ENCODE measurements around the gene PSMD11. TPM values are rescaled to one million over a fixed set of nuclear protein-coding genes. Genes with fewer than 3 reads are reported as not detected.
"Not testable (repeated sequence)": the region's sequence is repeated elsewhere in the genome, so short reads cannot be mapped to it uniquely, and the experiment has no call there.

Gene PSMD11
- total RNA-seq, result 100 to 1,000 TPM; 109 to 135 TPM

DNA sequence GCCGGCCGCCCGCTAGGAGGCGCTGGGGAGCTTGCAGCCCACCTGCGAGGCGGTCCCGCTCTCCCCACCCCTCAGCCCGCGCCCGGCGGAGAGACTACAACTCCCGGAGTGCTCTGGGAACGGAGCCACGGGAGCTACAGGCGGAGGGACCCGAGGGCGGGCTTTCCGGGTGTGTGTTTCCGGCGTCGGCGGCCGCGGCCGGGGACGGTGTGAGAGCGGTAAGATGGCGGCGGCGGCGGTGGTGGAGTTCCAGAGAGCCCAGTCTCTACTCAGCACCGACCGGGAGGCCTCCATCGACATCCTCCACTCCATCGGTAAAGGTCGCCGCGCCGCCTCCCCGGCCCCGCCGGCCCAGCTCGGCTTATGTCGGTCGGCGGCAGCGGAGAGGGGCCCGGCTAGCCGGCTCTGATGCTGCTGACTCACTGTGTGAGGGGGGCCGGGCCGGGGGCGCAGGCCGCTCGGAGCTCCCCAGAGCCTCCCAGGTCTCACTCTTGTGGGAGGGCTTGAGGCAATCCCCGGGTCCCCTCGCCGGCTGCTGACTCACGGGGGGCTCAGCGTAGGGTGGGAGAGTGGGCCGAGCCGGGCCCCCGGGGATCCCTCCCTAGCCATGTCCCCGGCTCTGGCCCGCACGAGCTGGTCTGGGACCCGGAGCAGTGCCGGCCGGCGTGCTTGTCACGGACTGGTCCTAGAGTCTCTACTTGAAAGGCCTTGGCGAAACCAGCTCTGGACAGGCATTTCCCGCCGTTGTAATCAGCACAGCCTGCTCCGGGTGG is at the start of gene PSMD11:
Gene PSMD11, plus strand, starts transcription at position 210 of the 773 bp plus-strand sequence. Its CDS starts 14 bp downstream, at position 224.
- H3K4me3 Mint-ChIP-seq, result peak within 1 kb of the TSS; percentile 82
- H3K9me3 Mint-ChIP-seq (ENCODE audit: low read depth), result no peaks in the 10 kb centered on the region
- peaks cover 32% of the 10 kb centered on the region for H3K4me1 Mint-ChIP-seq
- DNase-seq (peak; percentile 100), ATAC-seq (peak; percentile 96)
- ChIA-PET POLR2A (interaction anchor here (0.5 to 1.7 kb wide), 8 partner anchors 42 to 468 kb away, joined by 3 to 13 read pairs (median 4); partner anchors contain the start of gene CDK5R1), CTCF (interaction anchor here (0.6 to 8.5 kb wide), 30 partner anchors 10 to 934 kb away, joined by 3 to 102 read pairs (median 4); partner anchors contain the start of genes CDK5R1 and UTP6)
- peak within 1 kb of the TSS; percentile 95 for H3K27ac Mint-ChIP-seq
- intact Hi-C loops (cut with DNase I, micrococcal nuclease), result loop anchor here (1.0 to 10.0 kb wide), 14 partner anchors 14 to 543 kb away; partner anchors contain the start of genes MYO1D (in 2 of the 2), ZNF207 (in 2 of the 2), C17orf75 (in 1 of the 2) and CDK5R1 (in 1 of the 2)
- peaks cover 35% of the 10 kb centered on the region for H3K36me3 Mint-ChIP-seq (ENCODE audit: low read depth)
- H3K27me3 Mint-ChIP-seq, result peaks cover 2% of the 10 kb centered on the region

DNA sequence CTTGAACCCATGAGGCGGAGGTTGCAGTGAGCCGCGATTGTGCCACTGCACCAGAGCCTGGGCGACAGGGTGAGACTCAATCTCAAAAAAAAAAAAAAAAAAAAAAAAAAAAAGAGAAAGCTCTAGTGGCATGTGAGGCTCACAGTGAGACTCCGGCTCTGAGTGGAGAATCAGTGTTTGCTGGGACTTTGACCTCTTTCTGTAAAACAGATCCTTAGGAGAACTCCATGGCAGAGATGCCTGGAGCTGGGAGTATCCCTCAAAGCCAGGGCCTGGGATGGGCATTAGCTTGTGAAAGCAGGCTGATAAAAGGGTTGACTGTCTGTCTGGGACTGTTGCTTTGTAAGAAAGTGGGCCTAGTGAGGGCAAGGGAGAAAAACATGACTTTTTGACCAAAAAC is 48.0 kb upstream of the PSMD11 start:
- ChIA-PET POLR2A (no interaction called here), CTCF (interaction anchor here (0.6 to 0.8 kb wide), 2 partner anchors 31 to 402 kb away, joined by 3 read pairs; no protein-coding TSS in a partner anchor)
- H3K27ac Mint-ChIP-seq, result no peak overlapping the region

DNA sequence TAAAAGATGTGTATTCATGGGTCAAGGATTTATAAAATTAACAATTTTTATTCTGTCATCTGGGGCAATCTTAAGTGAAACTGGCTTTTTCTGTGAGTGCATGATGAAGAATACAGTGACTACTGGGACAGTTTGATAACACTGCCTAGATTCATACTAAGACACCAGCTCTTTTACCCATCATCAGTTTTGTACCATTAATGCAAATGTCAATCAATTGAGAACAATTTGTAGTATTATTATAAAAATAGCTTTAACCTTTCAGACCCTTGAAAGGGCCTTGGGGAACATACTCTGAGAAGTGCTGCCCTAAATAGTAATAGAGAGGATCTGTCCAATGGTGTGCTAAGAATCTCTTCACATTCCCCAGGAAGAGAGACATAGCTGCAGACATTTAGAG is 45.4 kb upstream of the PSMD11 start:
- ChIA-PET CTCF (interaction anchor here (0.9 kb wide), 1 partner anchor 26 kb away, joined by 3 read pairs; no protein-coding TSS in a partner anchor), POLR2A (interaction anchor here (0.6 kb wide), 1 partner anchor 9 kb away, joined by 3 read pairs; no protein-coding TSS in a partner anchor)
- Mint-ChIP-seq H3K27ac (peak overlapping the region; percentile 51), H3K9me3 (ENCODE audit: low read depth) (no peaks in the 10 kb centered on the region), H3K27me3 (no peaks in the 10 kb centered on the region), H3K4me3 (no peak overlapping the region), H3K4me1 (peaks cover 3% of the 10 kb centered on the region), H3K36me3 (ENCODE audit: low read depth) (peaks cover 4% of the 10 kb centered on the region)
- intact Hi-C loops (cut with DNase I, micrococcal nuclease), result no loop called here
- no peak for DNase-seq
- ATAC-seq, result no peak

More for the DNA sequence above, 48.0 kb upstream of the PSMD11 start:
- Mint-ChIP-seq H3K27me3 (no peaks in the 10 kb centered on the region), H3K4me1 (no peaks in the 10 kb centered on the region), H3K9me3 (ENCODE audit: low read depth) (no peaks in the 10 kb centered on the region), H3K36me3 (ENCODE audit: low read depth) (peaks cover 8% of the 10 kb centered on the region), H3K4me3 (no peak overlapping the region)
- DNase-seq (no peak), ATAC-seq (no peak)
- intact Hi-C loops (cut with DNase I, micrococcal nuclease), result no loop called here

DNA sequence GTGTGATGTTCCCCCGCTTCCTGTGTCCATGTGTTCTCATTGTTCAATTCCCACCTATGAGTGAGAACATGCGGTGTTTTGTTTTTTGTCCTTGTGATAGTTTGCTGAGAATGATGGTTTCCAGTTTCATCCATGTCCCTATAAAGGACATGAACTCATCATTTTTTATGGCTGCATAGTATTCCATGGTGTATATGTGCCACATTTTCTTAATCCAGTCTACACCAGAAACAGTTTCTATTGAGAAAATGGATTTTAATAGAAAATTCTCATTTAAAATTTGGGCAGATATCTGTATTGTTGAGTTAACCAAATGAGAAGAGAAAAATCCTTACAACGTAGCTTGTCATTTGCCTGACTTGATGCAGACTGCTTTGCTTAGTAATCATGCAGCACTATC is 34.2 kb upstream of the PSMD11 start:
- POLR2A ChIA-PET; H3K4me3 Mint-ChIP-seq; H3K27me3 Mint-ChIP-seq; intact Hi-C loops (cut with DNase I, micrococcal nuclease); H3K27ac Mint-ChIP-seq; ATAC-seq; H3K4me1 Mint-ChIP-seq; DNase-seq; H3K36me3 Mint-ChIP-seq (ENCODE audit: low read depth); H3K9me3 Mint-ChIP-seq (ENCODE audit: low read depth): not testable (repeated sequence)
- CTCF ChIA-PET, result interaction anchor here (0.6 to 1.1 kb wide), 2 partner anchors 52 to 499 kb away, joined by 3 to 4 read pairs; no protein-coding TSS in a partner anchor

DNA sequence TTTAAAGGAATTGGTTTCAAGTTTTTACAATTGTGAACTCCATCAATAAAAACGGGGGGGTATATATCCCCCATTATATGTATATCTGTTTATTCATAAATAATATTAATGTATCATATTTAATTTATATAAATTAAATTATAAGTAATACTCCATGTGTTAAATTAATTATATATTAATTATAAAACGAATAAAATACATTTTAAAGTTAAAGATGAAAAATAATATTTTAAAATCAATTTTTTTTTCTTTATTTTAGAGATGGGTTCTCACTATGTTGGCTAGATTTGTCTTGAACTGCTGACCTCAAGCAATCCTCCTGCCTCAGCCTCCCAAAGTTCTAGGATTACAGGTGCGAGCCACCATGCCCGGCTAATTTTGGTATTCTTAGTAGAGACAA is 17.4 kb upstream of the PSMD11 start:
- Mint-ChIP-seq H3K27me3 (no peaks in the 10 kb centered on the region), H3K9me3 (ENCODE audit: low read depth) (peaks cover 13% of the 10 kb centered on the region), H3K27ac (no peak overlapping the region), H3K4me1 (no peaks in the 10 kb centered on the region), H3K4me3 (no peak overlapping the region), H3K36me3 (ENCODE audit: low read depth) (peaks cover 7% of the 10 kb centered on the region)
- ChIA-PET POLR2A (no interaction called here), CTCF (interaction anchor here (0.6 kb wide), 1 partner anchor 118 kb away, joined by 3 read pairs; no protein-coding TSS in a partner anchor)
- DNase-seq (no peak), ATAC-seq (no peak)
- intact Hi-C loops (cut with DNase I, micrococcal nuclease), result no loop called here

DNA sequence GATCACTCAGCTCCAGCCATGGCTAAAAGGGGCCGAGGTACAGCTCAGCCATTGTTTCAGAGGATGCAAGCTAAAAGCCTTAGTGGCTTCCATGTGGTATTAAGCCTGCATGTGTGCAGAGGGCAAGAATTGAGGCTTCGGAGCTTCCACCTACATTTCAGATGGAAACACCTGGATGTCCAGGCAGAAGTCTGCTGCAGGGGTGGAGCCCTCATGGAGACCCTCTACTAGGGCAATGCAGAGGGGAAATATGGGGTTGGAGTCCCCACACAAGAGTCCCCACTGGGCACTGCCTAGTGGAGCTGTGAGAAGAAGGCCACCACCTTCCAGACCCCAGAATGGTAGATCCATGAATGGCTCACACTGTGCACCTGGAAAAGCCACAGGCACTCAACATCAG is 14.7 kb upstream of the PSMD11 start:
- Mint-ChIP-seq H3K27me3 (no peaks in the 10 kb centered on the region), H3K27ac (no peak overlapping the region), H3K4me1 (no peaks in the 10 kb centered on the region), H3K4me3 (no peak overlapping the region), H3K9me3 (ENCODE audit: low read depth) (peaks cover 13% of the 10 kb centered on the region), H3K36me3 (ENCODE audit: low read depth) (peaks cover 7% of the 10 kb centered on the region)
- no peak for DNase-seq
- intact Hi-C loops (cut with DNase I, micrococcal nuclease), result no loop called here
- ChIA-PET POLR2A (no interaction called here), CTCF (interaction anchor here (0.6 to 1.1 kb wide), 2 partner anchors 24 to 110 kb away, joined by 3 read pairs; no protein-coding TSS in a partner anchor)
- ATAC-seq, result no peak

DNA sequence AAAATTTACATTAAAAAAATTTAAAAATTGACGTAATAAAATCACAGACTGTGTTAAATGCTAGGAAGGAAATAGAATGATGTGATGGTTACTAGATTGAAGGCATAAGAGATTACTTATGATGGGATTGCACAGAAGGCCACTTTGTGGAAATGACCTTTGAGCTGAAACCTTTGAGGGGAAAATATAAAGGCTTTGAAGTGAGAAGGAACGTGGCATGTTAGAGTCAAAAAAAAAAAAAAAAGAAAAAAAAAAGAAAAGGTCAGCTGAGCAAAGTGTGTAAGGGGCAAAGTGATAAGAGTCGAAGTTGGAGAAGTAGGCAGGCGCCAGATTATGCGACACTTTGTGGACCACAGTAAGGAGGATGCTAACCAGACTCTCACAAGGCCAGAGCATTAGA is 3.6 kb upstream of the PSMD11 start:
- ATAC-seq (no peak), DNase-seq (no peak)
- CTCF ChIA-PET, result interaction anchor here (0.9 kb wide), 1 partner anchor 23 kb away, joined by 3 read pairs; no protein-coding TSS in a partner anchor
- Mint-ChIP-seq H3K4me3 (no peak overlapping the region), H3K9me3 (ENCODE audit: low read depth) (peaks cover 2% of the 10 kb centered on the region), H3K27ac (no peak overlapping the region), H3K27me3 (peaks cover 2% of the 10 kb centered on the region), H3K4me1 (peaks cover 12% of the 10 kb centered on the region), H3K36me3 (ENCODE audit: low read depth) (peaks cover 9% of the 10 kb centered on the region)
- intact Hi-C loops (cut with DNase I, micrococcal nuclease), result loop anchor here (10.0 kb wide), 2 partner anchors 186 to 506 kb away; partner anchors contain the start of gene SUZ12 (in 1 of the 2)
- POLR2A ChIA-PET, result interaction anchor here (0.6 kb wide), 1 partner anchor 33 kb away, joined by 3 read pairs; no protein-coding TSS in a partner anchor

DNA sequence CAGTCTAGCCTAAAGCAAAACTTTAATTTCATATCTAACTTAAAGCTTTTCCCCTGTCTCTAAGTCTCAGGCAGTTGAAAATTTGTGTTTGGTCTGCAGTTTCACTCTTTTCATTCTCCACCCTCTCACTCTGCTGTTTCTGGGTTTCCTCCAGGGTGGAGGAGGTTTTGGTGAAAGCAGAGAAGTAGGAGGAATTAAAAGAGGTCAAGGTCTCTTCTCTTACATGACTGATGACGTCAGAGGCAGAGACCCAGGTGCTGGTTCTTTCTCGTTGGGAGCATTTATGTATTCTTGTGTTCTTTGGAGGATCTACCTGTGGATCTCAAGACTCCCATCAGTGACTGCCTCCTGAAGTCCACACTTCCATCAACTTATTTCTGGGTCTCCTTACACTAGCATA is 2.4 kb upstream of the PSMD11 start:
- Mint-ChIP-seq H3K4me1 (peaks cover 23% of the 10 kb centered on the region), H3K27me3 (peaks cover 2% of the 10 kb centered on the region), H3K36me3 (ENCODE audit: low read depth) (peaks cover 16% of the 10 kb centered on the region), H3K27ac (no peak overlapping the region), H3K4me3 (no peak overlapping the region), H3K9me3 (ENCODE audit: low read depth) (no peaks in the 10 kb centered on the region)
- ATAC-seq, result no peak
- DNase-seq, result no peak
- intact Hi-C loops (cut with DNase I, micrococcal nuclease), result loop anchor here (10.0 kb wide), 2 partner anchors 187 to 507 kb away; partner anchors contain the start of gene SUZ12 (in 1 of the 2)
- ChIA-PET POLR2A (no interaction called here), CTCF (interaction anchor here (8.5 kb wide), 1 partner anchor 20 kb away, joined by 102 read pairs; no protein-coding TSS in a partner anchor)

DNA sequence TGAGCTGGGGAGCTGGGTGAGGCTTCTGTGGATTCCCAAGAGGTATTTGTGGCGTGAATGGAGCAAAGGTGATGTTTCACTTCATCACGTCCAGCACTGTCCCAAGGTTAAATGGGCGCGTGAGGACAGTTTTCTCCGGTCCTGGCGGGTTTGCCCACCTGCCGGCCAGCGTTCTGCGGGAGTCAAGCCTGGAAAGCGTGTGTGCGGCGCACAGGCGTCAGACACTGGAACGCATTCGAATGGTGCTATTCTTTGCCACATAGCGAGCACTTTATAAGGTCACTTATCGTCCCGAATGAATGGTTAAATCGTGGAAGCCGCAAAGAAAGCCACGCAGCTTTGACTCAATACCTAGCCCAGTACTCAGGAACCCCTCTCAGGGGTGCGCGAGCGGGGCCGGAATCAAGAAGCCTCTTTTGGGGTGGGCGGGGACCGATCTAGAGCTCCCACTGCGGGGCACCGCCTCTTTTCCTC is 446 bp upstream of the PSMD11 start:
- peak overlapping the region; percentile 82 for H3K4me3 Mint-ChIP-seq
- peaks cover 31% of the 10 kb centered on the region for H3K36me3 Mint-ChIP-seq (ENCODE audit: low read depth)
- no peak overlapping the region for H3K27ac Mint-ChIP-seq

DNA sequence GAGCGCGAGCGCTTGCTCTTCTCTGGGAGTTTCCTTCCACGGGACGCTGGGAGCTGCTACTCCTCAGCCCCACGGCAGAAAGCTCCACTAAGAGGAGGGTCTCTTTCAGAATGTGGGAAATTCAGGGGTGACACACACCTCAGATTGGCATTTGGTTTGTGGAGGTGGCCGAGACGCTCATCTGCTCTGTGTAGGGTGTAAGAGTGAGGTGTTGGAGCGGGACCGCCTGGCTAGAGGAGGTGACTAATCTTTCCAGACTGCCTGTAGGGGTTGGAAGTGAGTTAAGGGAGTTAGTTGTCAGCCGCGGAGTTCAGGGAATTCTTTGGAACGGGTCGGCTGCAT is 735 bp downstream of the PSMD11 start:
- Mint-ChIP-seq H3K36me3 (ENCODE audit: low read depth) (peaks cover 41% of the 10 kb centered on the region), H3K27me3 (peaks cover 2% of the 10 kb centered on the region), H3K4me3 (peak overlapping the region; percentile 82), H3K4me1 (peaks cover 34% of the 10 kb centered on the region), H3K27ac (peak overlapping the region; percentile 95), H3K9me3 (ENCODE audit: low read depth) (no peaks in the 10 kb centered on the region)
- POLR2A ChIA-PET, result interaction anchor here (1.2 to 1.7 kb wide), 4 partner anchors 42 to 94 kb away, joined by 3 to 13 read pairs (median 4); partner anchors contain the start of gene CDK5R1
- DNase-seq, result peak; percentile 56
- CTCF ChIA-PET, result interaction anchor here (0.6 to 8.5 kb wide), 15 partner anchors 9 to 432 kb away, joined by 3 to 102 read pairs (median 4); no protein-coding TSS in a partner anchor
- intact Hi-C loops (cut with DNase I, micrococcal nuclease), result loop anchor here (2.0 to 10.0 kb wide), 4 partner anchors 14 to 510 kb away; partner anchors contain the start of genes MYO1D (in 1 of the 2) and SUZ12 (in 1 of the 2)
- peak; percentile 28 for ATAC-seq

More for the DNA sequence above, 446 bp upstream of the PSMD11 start:
- intact Hi-C loops (cut with DNase I, micrococcal nuclease), result loop anchor here (1.0 to 10.0 kb wide), 13 partner anchors 15 to 543 kb away; partner anchors contain the start of genes ZNF207 (in 2 of the 2), C17orf75 (in 1 of the 2), CDK5R1 (in 1 of the 2) and MYO1D (in 1 of the 2)
- no peaks in the 10 kb centered on the region for H3K9me3 Mint-ChIP-seq (ENCODE audit: low read depth)
- ChIA-PET CTCF (interaction anchor here (0.6 to 8.5 kb wide), 28 partner anchors 9 to 933 kb away, joined by 3 to 102 read pairs (median 4); partner anchors contain the start of genes CDK5R1 and UTP6), POLR2A (interaction anchor here (0.5 to 1.7 kb wide), 7 partner anchors 43 to 467 kb away, joined by 3 to 13 read pairs (median 4); partner anchors contain the start of gene CDK5R1)
- ATAC-seq, result no peak
- peaks cover 2% of the 10 kb centered on the region for H3K27me3 Mint-ChIP-seq
- H3K4me1 Mint-ChIP-seq, result peaks cover 31% of the 10 kb centered on the region
- DNase-seq, result no peak
